EH (cell line): ENCODE measurements around the gene LUZP1.
A peak's percentile ranks its signal among the peaks of the same experiment; 100 is the strongest.

ENCODE experiments used
- DNase-seq: peaks from one replicate; pipeline ENCODE4 v3.0.0-alpha.2; 2015; ENCODE audit warnings: low read depth

LUZP1 gene

GRCh38 chr1:23152966-23153684, 15.5 kb downstream of the LUZP1 start:
- DNase-seq, result no peak

GRCh38 chr1:23150742-23151141, 17.9 kb downstream of the LUZP1 start:
- no peak for DNase-seq

GRCh38 chr1:23150125-23150524, 18.5 kb downstream of the LUZP1 start:
- no peak for DNase-seq

DNA sequence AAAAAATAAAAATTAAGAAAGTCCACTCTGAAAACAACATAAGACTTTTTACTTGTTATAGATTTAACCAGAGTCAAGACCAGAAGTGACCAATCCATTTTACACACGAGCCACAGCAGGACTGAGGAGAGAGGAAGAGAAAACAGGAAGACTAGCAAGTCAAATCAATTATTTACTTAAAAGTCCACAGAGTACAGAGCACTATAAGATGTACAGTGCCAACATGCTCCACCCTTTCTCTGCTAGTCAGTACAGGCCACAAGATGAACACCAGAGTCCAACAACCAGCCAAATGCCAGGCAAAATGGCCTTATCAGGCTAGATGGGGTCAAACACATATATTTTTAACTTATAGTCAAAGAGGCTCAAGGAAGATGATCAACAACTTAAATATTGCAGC, 19.5 kb downstream of the LUZP1 start:
- DNase-seq, result no peak

GRCh38 chr1:23148084-23148483, 20.6 kb downstream of the LUZP1 start:
- no peak for DNase-seq

DNA sequence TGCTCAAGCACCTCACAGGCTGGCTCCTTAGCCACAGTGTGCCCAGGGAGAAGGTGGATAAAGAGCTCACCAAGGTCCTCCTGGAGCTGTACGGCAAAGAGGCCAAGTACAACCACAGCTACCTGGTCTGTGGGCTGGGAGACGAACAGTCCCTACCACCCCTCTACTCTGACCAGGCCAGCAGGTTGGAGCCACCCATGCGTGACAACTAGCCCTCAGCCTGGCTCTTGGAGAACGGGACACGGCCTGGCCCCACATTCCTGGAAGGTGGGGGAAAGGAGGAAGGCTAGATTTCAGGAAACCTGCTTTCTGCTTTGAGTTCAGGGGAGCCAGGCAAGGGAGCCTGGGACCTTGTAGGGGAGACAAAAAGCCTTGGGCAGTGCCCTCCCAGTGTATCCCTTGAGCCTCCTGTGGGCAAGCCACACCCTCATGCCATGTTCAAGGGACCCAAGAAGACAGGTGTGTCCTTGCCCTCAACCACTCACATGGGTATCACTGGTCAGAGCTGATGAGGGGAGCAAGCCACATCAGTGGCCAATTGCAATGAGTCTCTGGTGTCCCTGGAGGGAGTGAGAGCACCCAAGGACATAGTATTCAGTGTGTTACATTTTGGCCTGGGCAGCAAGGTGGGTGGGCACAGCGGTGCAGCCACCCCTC, 27.6 kb downstream of the LUZP1 start:
- no peak for DNase-seq

- DNase-seq, result no peak
Measured at GRCh38 chr1:23135268-23135667, 33.4 kb downstream of the LUZP1 start.

DNA sequence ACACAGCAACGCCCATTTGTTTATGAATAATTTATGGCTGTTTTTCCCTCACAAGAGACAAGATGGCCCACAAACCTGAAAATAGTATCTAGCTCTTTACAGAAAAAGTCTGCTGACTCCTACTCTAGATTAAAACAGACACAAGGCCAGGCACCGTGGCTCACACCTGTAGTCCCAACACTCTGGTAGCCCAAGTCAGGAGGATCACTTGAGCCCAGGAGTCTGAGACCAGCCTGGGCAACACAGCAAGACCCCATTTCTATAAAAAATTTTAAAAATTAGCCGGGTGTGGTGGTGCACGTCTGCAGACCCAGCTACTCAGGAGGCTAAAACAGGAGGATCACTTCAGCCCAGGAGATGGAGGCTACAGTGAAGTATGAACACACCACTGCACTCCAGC, 34.6 kb downstream of the LUZP1 start:
- DNase-seq, result no peak

DNA sequence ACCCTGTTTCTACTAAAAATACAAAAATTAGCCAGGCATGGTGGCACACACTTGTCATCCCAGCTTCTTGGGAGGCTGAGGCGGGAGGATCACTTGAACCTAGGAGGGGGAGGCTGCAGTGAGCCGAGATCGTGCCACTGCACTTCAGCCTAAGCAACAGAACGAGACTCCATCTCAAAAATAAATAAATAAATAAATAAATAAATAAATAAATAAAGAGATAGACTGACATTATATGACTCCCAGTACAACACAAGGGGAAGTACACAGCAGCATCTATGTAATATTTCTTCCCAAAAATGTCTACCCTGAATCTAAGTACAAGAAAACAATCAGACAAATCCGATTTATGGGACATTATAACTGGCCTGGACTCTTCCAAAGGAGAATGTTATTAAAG, 35.1 kb downstream of the LUZP1 start:
- DNase-seq, result no peak

GRCh38 chr1:23132033-23132432, 36.6 kb downstream of the LUZP1 start:
- DNase-seq, result peak; percentile 26

GRCh38 chr1:23129846-23130245, 38.8 kb downstream of the LUZP1 start:
- peak; percentile 55 for DNase-seq

GRCh38 chr1:23126801-23127200, 41.9 kb downstream of the LUZP1 start:
- peak; percentile 76 for DNase-seq

GRCh38 chr1:23126200-23126599, 42.5 kb downstream of the LUZP1 start:
- no peak for DNase-seq

DNA sequence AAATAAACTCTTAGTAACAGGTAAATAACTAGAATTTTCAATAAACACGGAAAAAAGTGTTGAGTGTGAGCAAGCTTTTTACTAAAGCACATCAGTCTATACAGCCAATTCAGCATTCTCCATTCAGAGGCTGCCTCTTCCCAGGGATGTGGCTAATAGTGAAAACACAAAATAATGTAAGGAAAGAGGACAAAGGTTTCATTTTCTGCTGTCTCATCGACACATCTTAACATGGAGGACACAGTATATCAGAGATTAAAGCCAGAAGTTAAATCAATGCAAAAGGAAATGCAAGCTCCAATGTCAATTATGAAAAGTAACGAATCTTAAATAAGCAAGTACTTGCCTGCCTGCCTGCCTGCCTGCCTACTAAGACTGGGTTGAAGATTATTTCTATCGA, 43.2 kb downstream of the LUZP1 start:
- DNase-seq, result no peak

GRCh38 chr1:23124259-23125026, 44.2 kb downstream of the LUZP1 start:
- no peak for DNase-seq

DNA sequence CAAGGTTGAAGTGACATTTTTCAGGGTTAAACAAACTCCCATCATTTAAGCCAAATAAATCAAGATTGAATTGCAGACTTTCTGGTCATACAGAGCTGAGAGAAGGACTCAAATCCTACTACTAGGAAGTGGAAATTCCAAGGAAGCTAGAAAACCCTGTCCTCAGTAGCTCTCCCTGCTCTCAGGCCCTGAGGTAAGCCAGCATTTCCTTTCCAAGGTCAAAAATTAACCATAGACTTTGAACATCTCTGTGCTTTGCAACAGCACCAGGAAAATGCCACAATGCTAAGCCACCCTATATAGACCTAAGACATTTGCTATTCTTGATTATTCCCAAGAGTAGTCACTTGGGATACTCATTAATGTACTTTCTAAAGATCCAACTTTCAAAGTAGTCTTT, 45.1 kb downstream of the LUZP1 start:
- DNase-seq, result no peak

- DNase-seq, result no peak
Measured at GRCh38 chr1:23122796-23123195, 45.9 kb downstream of the LUZP1 start.

GRCh38 chr1:23122023-23122748, 46.5 kb downstream of the LUZP1 start:
- peak; percentile 89 for DNase-seq

DNA sequence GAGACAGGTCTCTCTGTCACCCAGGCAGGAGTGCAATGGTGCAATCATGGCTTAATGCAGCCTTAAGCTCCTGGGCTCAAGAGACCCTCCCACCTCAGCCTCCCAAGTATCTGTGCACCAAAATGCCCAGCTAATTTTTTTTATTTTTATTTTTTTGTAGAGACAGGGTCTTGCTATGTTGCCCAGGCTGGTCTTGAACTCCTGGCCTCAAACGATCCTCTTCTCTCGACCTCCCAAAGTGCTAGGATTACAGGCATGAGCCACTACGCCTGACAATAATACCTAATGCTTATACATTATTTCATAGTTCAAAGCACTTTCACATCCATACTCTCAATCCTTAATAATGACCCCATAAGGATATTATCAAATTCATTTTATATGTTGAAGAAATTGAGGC, 48.3 kb downstream of the LUZP1 start:
- no peak for DNase-seq

- peak; percentile 43 for DNase-seq
Measured at GRCh38 chr1:23118957-23119792, 49.5 kb downstream of the LUZP1 start.

DNA sequence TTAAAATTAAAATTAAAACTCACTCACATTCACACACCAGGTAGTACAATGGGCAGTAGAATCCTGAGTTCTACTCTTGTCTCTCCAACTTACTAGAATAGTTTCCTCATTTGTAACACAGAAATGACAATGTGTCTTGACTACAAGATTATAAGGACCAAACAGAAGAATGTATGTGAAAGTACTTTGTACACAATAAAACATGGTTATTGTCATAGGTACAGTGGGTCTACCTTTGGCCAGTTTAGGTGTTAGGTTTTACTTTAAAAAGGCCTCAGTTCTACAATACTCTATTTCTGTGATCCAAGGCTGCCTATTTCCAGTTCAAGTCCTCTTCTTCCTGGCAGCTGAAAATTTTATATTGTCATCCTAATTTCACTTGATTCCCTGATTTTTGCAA, 50.2 kb downstream of the LUZP1 start:
- DNase-seq, result no peak
